Right lobe of liver (tissue), 4 donors: ENCODE measurements around the gene ING5.

Source experiments
- CTCF ChIP-seq, 4 donors: fragments of 200-600 bp in 3 of 4; fragments of 450-650 bp in 1 of 4; IDR thresholded peaks; one replicate each; pipeline versions ENCODE4 v1.5.1 to v1.8.0; 2016 to 2022; ENCODE audit warnings: antibody characterized with exemption in 4 of 4, mild to moderate bottlenecking in 2 of 4
- POLR2A ChIP-seq: fragments of 450-650 bp; IDR thresholded peaks from one replicate; pipeline ENCODE4 v1.6.1; 2017; ENCODE audit warnings: antibody characterized with exemption, mild to moderate bottlenecking
- donor health status: DM: no; HTN: no; CAD: no.
- donor health status: DM: no; HTN: no; CAD: no.
- donor health status: DM: no; HTN: yes; CAD: no.

- no peak for TF ChIP-seq CTCF (IDR thresholded peaks at IDR 0.05)
- no peak for TF ChIP-seq POLR2A
Observed at GRCh38 chr2:241748468-241749256, 46.8 kb downstream of the ING5 start.
